Osteocyte (in vitro differentiated cells): Measurements from ENCODE around the gene CACNA2D3. TPM values are rescaled to one million over a fixed set of nuclear protein-coding genes. Genes with fewer than 3 reads are reported as not detected.
A peak's percentile ranks its signal among the peaks of the same experiment; 100 is the strongest.
"Not testable (repeated sequence)": the region's sequence is repeated elsewhere in the genome, so short reads cannot be mapped to it uniquely, and the experiment has no call there.

Experiments used
- DNase-seq: peaks from one replicate; pipeline ENCODE4 v3.0.0; 2021; ENCODE audit warnings: mixed read lengths; ENCODE audit not compliant: unreplicated experiment; ENCODE audit errors: extremely low spot score
- H3K27ac Mint-ChIP-seq: one replicate; pipeline ENCODE4 v1.8.0; 2021; ENCODE audit warnings: mild to moderate bottlenecking, mixed read lengths; ENCODE audit not compliant: unreplicated experiment
- H3K27me3 Mint-ChIP-seq: one replicate; pipeline ENCODE4 v1.8.0; 2021; ENCODE audit warnings: mixed read lengths; ENCODE audit not compliant: unreplicated experiment
- H3K36me3 Mint-ChIP-seq: one replicate; pipeline ENCODE4 v1.8.0; 2021; ENCODE audit warnings: mixed read lengths; ENCODE audit not compliant: unreplicated experiment
- H3K4me1 Mint-ChIP-seq: one replicate; pipeline ENCODE4 v1.8.0; 2021; ENCODE audit warnings: mixed read lengths; ENCODE audit not compliant: unreplicated experiment
- H3K4me3 Mint-ChIP-seq: one replicate; pipeline ENCODE4 v1.8.0; 2021; ENCODE audit warnings: mild to moderate bottlenecking, moderate library complexity, mixed read lengths; ENCODE audit not compliant: unreplicated experiment
- H3K9me3 Mint-ChIP-seq: one replicate; pipeline ENCODE4 v1.8.0; 2021; ENCODE audit warnings: mixed read lengths; ENCODE audit not compliant: unreplicated experiment
- total RNA-seq: library from RNA; stranded (reverse); gene quantifications from 2 replicates; pipeline ENCODE4 v1.2.1, GENCODE V29; 2021
- TF ChIP-seq, protein P1 (sequence below): fragments of 200-600 bp; sonication (generic); IDR thresholded peaks from 2 replicates; pipeline ENCODE4 v1.5.0; 2021; ENCODE audit warnings: antibody characterized with exemption, mild to moderate bottlenecking, moderate library complexity

CACNA2D3 gene
- total RNA-seq, 1 donor from 2014 or later = 0.46 TPM

DNA sequence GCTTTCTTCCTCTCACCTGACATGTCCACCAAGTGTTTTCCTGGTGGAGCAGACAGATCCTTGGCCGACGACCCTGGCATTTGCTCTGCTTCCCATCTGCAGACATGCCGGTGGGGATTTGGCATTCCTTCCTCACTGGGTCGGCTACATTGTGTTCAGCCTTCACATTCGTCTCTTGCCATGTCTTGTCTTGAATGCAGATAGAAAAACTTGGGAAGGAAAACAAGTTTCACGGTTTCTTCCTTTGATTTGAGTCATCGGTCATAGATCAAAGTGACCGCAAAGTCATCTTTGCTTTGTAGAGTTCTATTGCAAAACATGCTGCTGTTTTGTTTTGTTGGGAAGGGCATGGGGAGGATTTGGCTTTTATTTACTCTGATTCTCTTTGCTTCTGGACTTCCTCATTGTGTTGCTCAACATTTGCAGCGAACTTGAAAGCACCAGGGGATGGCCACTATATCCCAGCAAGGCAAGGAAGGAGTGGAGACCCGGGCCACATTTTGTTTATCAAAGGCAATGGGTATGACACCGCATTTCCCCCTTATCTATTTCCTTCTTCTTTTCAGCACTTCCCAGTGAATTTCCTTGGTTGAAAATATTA lies 321.3 kb downstream of the CACNA2D3 start:
- no peaks in the 10 kb centered on the region for H3K4me1 Mint-ChIP-seq
- H3K27me3 Mint-ChIP-seq = no peaks in the 10 kb centered on the region
- H3K27ac Mint-ChIP-seq = no peak overlapping the region
- H3K4me3 Mint-ChIP-seq = no peak overlapping the region
- TF ChIP-seq, protein P1, sequence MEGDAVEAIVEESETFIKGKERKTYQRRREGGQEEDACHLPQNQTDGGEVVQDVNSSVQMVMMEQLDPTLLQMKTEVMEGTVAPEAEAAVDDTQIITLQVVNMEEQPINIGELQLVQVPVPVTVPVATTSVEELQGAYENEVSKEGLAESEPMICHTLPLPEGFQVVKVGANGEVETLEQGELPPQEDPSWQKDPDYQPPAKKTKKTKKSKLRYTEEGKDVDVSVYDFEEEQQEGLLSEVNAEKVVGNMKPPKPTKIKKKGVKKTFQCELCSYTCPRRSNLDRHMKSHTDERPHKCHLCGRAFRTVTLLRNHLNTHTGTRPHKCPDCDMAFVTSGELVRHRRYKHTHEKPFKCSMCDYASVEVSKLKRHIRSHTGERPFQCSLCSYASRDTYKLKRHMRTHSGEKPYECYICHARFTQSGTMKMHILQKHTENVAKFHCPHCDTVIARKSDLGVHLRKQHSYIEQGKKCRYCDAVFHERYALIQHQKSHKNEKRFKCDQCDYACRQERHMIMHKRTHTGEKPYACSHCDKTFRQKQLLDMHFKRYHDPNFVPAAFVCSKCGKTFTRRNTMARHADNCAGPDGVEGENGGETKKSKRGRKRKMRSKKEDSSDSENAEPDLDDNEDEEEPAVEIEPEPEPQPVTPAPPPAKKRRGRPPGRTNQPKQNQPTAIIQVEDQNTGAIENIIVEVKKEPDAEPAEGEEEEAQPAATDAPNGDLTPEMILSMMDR = no peak
- H3K36me3 Mint-ChIP-seq = no peaks in the 10 kb centered on the region
- peak; percentile 57 for DNase-seq
- H3K9me3 Mint-ChIP-seq = peaks cover 4% of the 10 kb centered on the region

- Mint-ChIP-seq H3K36me3 (no peaks in the 10 kb centered on the region), H3K4me3 (no peak overlapping the region), H3K27ac (no peak overlapping the region), H3K4me1 (no peaks in the 10 kb centered on the region), H3K9me3 (peaks cover 12% of the 10 kb centered on the region), H3K27me3 (no peaks in the 10 kb centered on the region)
- no peak for DNase-seq
- TF ChIP-seq, protein P1 = no peak
These were observed 323.3 kb downstream of the CACNA2D3 start for GRCh38 chr3:54445630-54446029.

DNA sequence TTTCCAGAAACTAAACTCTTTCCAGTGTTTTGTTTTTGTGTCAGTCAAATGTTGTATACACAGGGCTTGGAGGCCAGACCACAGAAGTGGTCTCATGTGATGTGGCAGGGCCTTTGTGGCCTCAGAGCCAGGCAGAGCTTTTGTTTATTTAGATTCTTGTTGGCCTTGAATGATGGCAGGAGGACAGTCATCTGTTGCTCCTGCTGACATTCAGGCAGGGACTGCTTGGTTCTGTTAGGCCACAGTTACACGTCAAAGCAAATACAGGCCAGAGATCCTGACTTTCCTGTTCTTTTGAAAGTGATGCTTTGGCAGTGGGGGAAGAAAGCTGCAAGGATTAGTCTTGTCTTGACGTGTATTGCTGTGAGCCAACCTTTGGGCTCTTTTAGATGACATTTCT lies 325.1 kb downstream of the CACNA2D3 start:
- Mint-ChIP-seq H3K9me3 (peaks cover 23% of the 10 kb centered on the region), H3K4me3 (no peak overlapping the region), H3K27me3 (no peaks in the 10 kb centered on the region), H3K36me3 (no peaks in the 10 kb centered on the region), H3K4me1 (no peaks in the 10 kb centered on the region), H3K27ac (no peak overlapping the region)
- no peak for DNase-seq
- TF ChIP-seq, protein P1 = no peak

- H3K9me3 Mint-ChIP-seq = peaks cover 51% of the 10 kb centered on the region
- H3K4me1 Mint-ChIP-seq = no peaks in the 10 kb centered on the region
- TF ChIP-seq, protein P1 = no peak
These were observed 332.5 kb downstream of the CACNA2D3 start for GRCh38 chr3:54454806-54455205.

DNA sequence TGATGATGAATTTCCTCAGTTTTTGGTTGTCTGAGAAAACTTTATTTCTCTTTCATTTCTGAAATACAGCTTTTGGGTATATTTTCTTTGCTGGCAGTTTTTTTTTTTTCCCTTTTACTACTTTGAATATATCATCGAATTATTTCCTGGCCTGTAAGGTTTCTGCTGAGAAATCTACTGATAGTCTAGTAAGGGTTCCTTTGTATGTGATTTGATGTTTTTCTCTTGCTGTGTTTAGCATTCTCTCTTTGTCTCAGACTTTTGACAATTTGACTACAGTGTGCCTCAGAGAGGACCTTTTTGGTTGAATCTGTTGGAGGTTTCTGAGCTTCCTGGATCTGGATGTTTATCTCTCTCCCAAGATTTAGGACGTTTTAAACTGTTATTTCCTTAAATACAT lies 336.0 kb downstream of the CACNA2D3 start:
- Mint-ChIP-seq H3K4me3 (no peak overlapping the region), H3K27ac (no peak overlapping the region), H3K27me3 (no peaks in the 10 kb centered on the region), H3K9me3 (peaks cover 40% of the 10 kb centered on the region), H3K36me3 (no peaks in the 10 kb centered on the region), H3K4me1 (no peaks in the 10 kb centered on the region)
- no peak for DNase-seq
- TF ChIP-seq, protein P1 = no peak

More at GRCh38 chr3:54454806-54455205, 332.5 kb downstream of the CACNA2D3 start:
- Mint-ChIP-seq H3K27ac (no peak overlapping the region), H3K27me3 (no peaks in the 10 kb centered on the region), H3K4me3 (no peak overlapping the region), H3K36me3 (no peaks in the 10 kb centered on the region)
- DNase-seq = no peak

- not testable (repeated sequence) for H3K4me1 Mint-ChIP-seq, DNase-seq, H3K27me3 Mint-ChIP-seq, H3K36me3 Mint-ChIP-seq, H3K27ac Mint-ChIP-seq, H3K4me3 Mint-ChIP-seq
- H3K9me3 Mint-ChIP-seq = peaks cover 44% of the 10 kb centered on the region
These were observed 342.2 kb downstream of the CACNA2D3 start for GRCh38 chr3:54464554-54464953.
